H1 (cell line): ENCODE data around the gene CEBPE. TPM values are rescaled to one million over a fixed set of nuclear protein-coding genes. Genes with fewer than 3 reads are reported as not detected.

Experiments used
- CTCF ChIA-PET: fragments of 300-600 bp; sonication (Branson Sonifier 250); formaldehyde crosslinking; loops from one replicate; lab custom pipeline; 2021; ENCODE audit not compliant: partially characterized antibody; lab: Charles Lee
- POLR2A ChIA-PET: fragments of 300-600 bp; sonication (Branson Sonifier 250); formaldehyde crosslinking; loops from one replicate; lab custom pipeline; 2021; ENCODE audit warnings: inconsistent platforms; ENCODE audit not compliant: partially characterized antibody; lab: Charles Lee
- DNase-seq, 2 experiments: peaks; one replicate each; pipeline versions ENCODE4 v3.0.0 to v3.0.0-alpha.2; 2010 to 2022; ENCODE audit warnings: low spot score in 2 of 2, low read depth in 1 of 2, mixed read lengths in 1 of 2
- FAIRE-seq: peaks from 2 replicates; lab custom pipeline; 2011; peaks lifted over from hg19 to GRCh38; lab: Jason Lieb, UNC
- H2AFZ ChIP-seq: 2 replicates; pipeline ENCODE4 v1.8.1; 2012; ENCODE audit warnings: low read length, inconsistent platforms
- H2AK5ac ChIP-seq: 2 replicates; pipeline ENCODE4 v1.6.1; 2013; ENCODE audit warnings: low read depth, low read length
- H2BK120ac ChIP-seq: replicated peaks from 2 replicates; pipeline ENCODE3; 2013; ENCODE audit warnings: low read depth, low read length, inconsistent platforms
- H2BK12ac ChIP-seq: 2 replicates; pipeline ENCODE4 v1.6.1; 2013; ENCODE audit warnings: low read depth, low read length
- H2BK15ac ChIP-seq: 2 replicates; pipeline ENCODE4 v1.6.1; 2013; ENCODE audit warnings: low read length
- H2BK20ac ChIP-seq: 2 replicates; pipeline ENCODE4 v1.6.1; 2013; ENCODE audit warnings: low read length
- H2BK5ac ChIP-seq: 2 replicates; pipeline ENCODE4 v1.6.1; 2013; ENCODE audit warnings: low read depth, low read length
- H3K14ac ChIP-seq: 2 replicates; pipeline ENCODE4 v1.6.1; 2013; ENCODE audit warnings: inconsistent platforms; ENCODE audit not compliant: insufficient read length
- H3K18ac ChIP-seq: 2 replicates; pipeline ENCODE4 v1.6.1; 2013; ENCODE audit warnings: low read length; ENCODE audit errors: extremely low read depth
- H3K23ac ChIP-seq: 2 replicates; pipeline ENCODE4 v1.6.1; 2013; ENCODE audit warnings: inconsistent platforms; ENCODE audit not compliant: insufficient read length
- H3K23me2 ChIP-seq: 2 replicates; pipeline ENCODE4 v1.6.1; 2013; ENCODE audit warnings: low read depth, low read length
- H3K27ac ChIP-seq: 2 replicates; pipeline ENCODE4 v1.6.1; 2011; ENCODE audit warnings: low read depth, low read length, inconsistent platforms
- H3K27me3 ChIP-seq, 4 experiments: replicated peaks in 1 of 4; 1 replicate in 1 of 4; 2 replicates in 3 of 4; pipeline versions ENCODE4 v1.6.1 to v1.8.1; 2011 to 2013; ENCODE audit warnings: low read length in 3 of 4, mild to moderate bottlenecking in 3 of 4, inconsistent platforms in 2 of 4, mixed read lengths in 2 of 4, moderate library complexity in 1 of 4; ENCODE audit not compliant: control insufficient read depth in 3 of 4, insufficient read depth in 3 of 4; ENCODE audit errors: extremely low read depth in 1 of 4
- H3K36me3 ChIP-seq, 4 experiments: 2 replicates each; pipeline versions ENCODE4 v1.6.1 to v1.8.1; 2011 to 2013; ENCODE audit warnings: mild to moderate bottlenecking in 4 of 4, low read length in 3 of 4, moderate library complexity in 2 of 4, control low read depth in 1 of 4, inconsistent platforms in 1 of 4; ENCODE audit not compliant: insufficient read depth in 4 of 4, control insufficient read depth in 2 of 4
- H3K4ac ChIP-seq: replicated peaks from 2 replicates; pipeline ENCODE3; 2013; ENCODE audit warnings: low read length, low read depth, mixed read lengths, inconsistent platforms; ENCODE audit not compliant: insufficient read length
- H3K4me1 ChIP-seq, 4 experiments: replicated peaks in 1 of 4; 1 replicate in 1 of 4; 2 replicates in 3 of 4; pipeline versions ENCODE4 v1.6.1 to v1.8.1; 2011 to 2013; ENCODE audit warnings: low read length in 3 of 4, inconsistent platforms in 2 of 4, mixed read lengths in 1 of 4; ENCODE audit not compliant: insufficient read depth in 4 of 4, control insufficient read depth in 3 of 4
- H3K4me2 ChIP-seq, 2 experiments: 2 replicates each; pipeline versions ENCODE4 v1.6.1 to v1.8.1; 2011 to 2013; ENCODE audit warnings: low read depth in 2 of 2, low read length in 2 of 2, control low read depth in 1 of 2, inconsistent platforms in 1 of 2, mild to moderate bottlenecking in 1 of 2; ENCODE audit not compliant: insufficient read depth in 1 of 2
- H3K4me3 ChIP-seq, 4 experiments: fragments of 200-600, 300-600 bp in 1 of 4; sonication (generic), shearing (Covaris generic), sonication (Bioruptor Twin) in 1 of 4; 2 replicates each; pipeline versions ENCODE4 v1.5.1 to v1.8.1; 2011 to 2016; ENCODE audit warnings: low read length in 4 of 4, low read depth in 3 of 4, control low read depth in 2 of 4, inconsistent platforms in 2 of 4, mild to moderate bottlenecking in 2 of 4, mixed read lengths in 1 of 4, moderate library complexity in 1 of 4; ENCODE audit not compliant: insufficient read depth in 2 of 4; ENCODE audit errors: extremely low read depth in 1 of 4
- H3K56ac ChIP-seq: replicated peaks from 2 replicates; pipeline ENCODE3; 2013; ENCODE audit warnings: low read depth, mild to moderate bottlenecking, mixed read lengths, low read length, inconsistent platforms; ENCODE audit not compliant: insufficient read length
- H3K79me1 ChIP-seq: 2 replicates; pipeline ENCODE4 v1.6.1; 2013; ENCODE audit warnings: low read depth, low read length, control low read depth
- H3K79me2 ChIP-seq, 2 experiments: 2 replicates each; pipeline versions ENCODE4 v1.6.1 to v1.8.1; 2012 to 2013; ENCODE audit warnings: low read length in 2 of 2, mild to moderate bottlenecking in 2 of 2, inconsistent platforms in 1 of 2; ENCODE audit not compliant: insufficient read depth in 2 of 2, control insufficient read depth in 1 of 2
- H3K9ac ChIP-seq, 4 experiments: replicated peaks in 1 of 4; 1 replicate in 1 of 4; 2 replicates in 3 of 4; pipeline versions ENCODE4 v1.6.1 to v1.8.1; 2011 to 2013; ENCODE audit warnings: low read depth in 3 of 4, low read length in 3 of 4, control low read depth in 2 of 4, mild to moderate bottlenecking in 2 of 4, moderate library complexity in 2 of 4, inconsistent platforms in 1 of 4; ENCODE audit errors: extremely low read depth in 1 of 4
- H3K9me3 ChIP-seq, 2 experiments: 2 replicates each; pipeline versions ENCODE4 v1.6.1 to v1.8.1; 2012 to 2013; ENCODE audit warnings: mild to moderate bottlenecking in 2 of 2, moderate library complexity in 2 of 2, control low read depth in 1 of 2, inconsistent platforms in 1 of 2, low read depth in 1 of 2, low read length in 1 of 2, mixed read lengths in 1 of 2; ENCODE audit not compliant: insufficient read depth in 2 of 2
- H4K20me1 ChIP-seq, 2 experiments: replicated peaks in 1 of 2; 2 replicates each; pipeline versions ENCODE3 to v1.8.1; 2011 to 2013; ENCODE audit warnings: inconsistent platforms in 2 of 2, low read length in 2 of 2, mild to moderate bottlenecking in 1 of 2; ENCODE audit not compliant: insufficient read depth in 2 of 2, control insufficient read depth in 1 of 2
- H4K5ac ChIP-seq: 2 replicates; pipeline ENCODE4 v1.6.1; 2013; ENCODE audit warnings: low read length, low read depth, mixed read lengths, inconsistent platforms; ENCODE audit not compliant: insufficient read length
- H4K8ac ChIP-seq: 2 replicates; pipeline ENCODE4 v1.8.0; 2013; ENCODE audit warnings: mild to moderate bottlenecking, moderate library complexity, low read length, inconsistent platforms; ENCODE audit not compliant: insufficient read depth; ENCODE audit errors: extremely low read depth
- H4K91ac ChIP-seq: replicated peaks from 2 replicates; pipeline ENCODE3; 2013; ENCODE audit warnings: low read length, mixed read lengths, inconsistent platforms; ENCODE audit not compliant: insufficient read length
- BRCA1 ChIP-seq: IDR thresholded peaks from 2 replicates; pipeline ENCODE4 v1.6.1; 2012; ENCODE audit warnings: low read depth, low read length, improper control_type of control experiment
- CEBPB ChIP-seq: IDR thresholded peaks from 2 replicates; pipeline ENCODE4 v1.6.1; 2012; ENCODE audit warnings: low read depth, low read length
- CTBP2 ChIP-seq: IDR thresholded peaks from 2 replicates; pipeline ENCODE4 v1.7.0; 2011; ENCODE audit warnings: borderline replicate concordance, mild to moderate bottlenecking, moderate library complexity, mixed read lengths, low read length; ENCODE audit not compliant: insufficient read depth, insufficient read length
- GTF2F1 ChIP-seq: IDR thresholded peaks from 2 replicates; pipeline ENCODE4 v1.6.1; 2012; ENCODE audit warnings: low read depth, low read length, improper control_type of control experiment, borderline replicate concordance
- HDAC2 ChIP-seq, 2 experiments: fragments of 300-600 bp in 1 of 2; sonication (generic) in 1 of 2; IDR thresholded peaks; 2 replicates each; pipeline ENCODE4 v1.6.1; 2011 to 2012; ENCODE audit warnings: low read depth in 2 of 2, low read length in 2 of 2, mild to moderate bottlenecking in 2 of 2, moderate library complexity in 2 of 2, borderline replicate concordance in 1 of 2, inconsistent platforms in 1 of 2
- KDM5A ChIP-seq: fragments of 200-600 bp; IDR thresholded peaks from 2 replicates; pipeline ENCODE4 v1.7.1; 2012; ENCODE audit warnings: mild to moderate bottlenecking, low read length, inconsistent platforms, mixed read lengths
- MAFK ChIP-seq: IDR thresholded peaks from 2 replicates; pipeline ENCODE4 v1.6.1; 2012; ENCODE audit warnings: low read depth, mild to moderate bottlenecking, improper control_type of control experiment, low read length
- RBBP5 ChIP-seq: IDR thresholded peaks from 2 replicates; pipeline ENCODE4 v1.7.1; 2012; ENCODE audit warnings: low read depth, mild to moderate bottlenecking, inconsistent platforms, low read length, moderate library complexity, borderline replicate concordance
- SP1 ChIP-seq: IDR thresholded peaks from 2 replicates; pipeline ENCODE4 v1.6.1; 2011; ENCODE audit warnings: low read depth, low read length
- WGBS, 2 experiments: shearing (Covaris generic) in 1 of 2; methylation state at CpG; one replicate each; pipeline versions ENCODE4 v1.1.6 to v1.1.7; 2013 to 2015; ENCODE audit warnings: low lambda C conversion rate in 2 of 2, mixed read lengths in 2 of 2, inconsistent platforms in 1 of 2, low coverage in 1 of 2, missing lambda C conversion rate in 1 of 2; ENCODE audit not compliant: insufficient replicate concordance in 2 of 2, insufficient coverage in 1 of 2, insufficient read length in 1 of 2; ENCODE audit errors: extremely low coverage in 1 of 2, missing lambda C conversion rate in 1 of 2; 5-methylcytosine and 5-hydroxymethylcytosine counted together
- polyA plus RNA-seq, 7 experiments: library from polyadenylated mRNA; depleted of rRNA in 3 of 7; stranded (reverse) in 5 of 7; unstranded in 2 of 7; fragments of >200 nt in 5 of 7; fragments of 200-250 nt in 2 of 7; gene quantifications; 1 replicate in 5 of 7; 2 replicates in 1 of 7; 4 replicates in 1 of 7; pipeline versions ENCODE4 v1.2.1 to v1.2.3, GENCODE V29; 2011 to 2013; ENCODE audit warnings: missing spikeins in 2 of 7, mixed read lengths in 2 of 7
- total RNA-seq: library from RNA; stranded (reverse); fragmentation: NEBNext Ultra II Directional; extraction: Animal tissue kit (Norgen Biotek cat#: 25700); gene quantifications from 2 replicates; pipeline ENCODE4 v1.2.1, GENCODE V29; 2021
- TF ChIP-seq, protein P1 (sequence below): IDR thresholded peaks from 2 replicates; pipeline ENCODE4 v1.6.1; 2012; ENCODE audit warnings: inconsistent platforms
- TF ChIP-seq, protein P2 (sequence below), 3 experiments: IDR thresholded peaks; 1 replicate in 2 of 3; 2 replicates in 1 of 3; pipeline versions ENCODE4 v1.5.1 to v1.6.1; 2011; ENCODE audit warnings: low read length in 3 of 3, mild to moderate bottlenecking in 3 of 3, inconsistent platforms in 2 of 3, low read depth in 1 of 3, moderate library complexity in 1 of 3; ENCODE audit not compliant: insufficient read depth in 1 of 3; ENCODE audit errors: control extremely low read depth in 1 of 3

The CEBPE gene
- total and polyA plus RNA-seq, 2 of the 8 experiments (the other 6 are each of a cell fraction or from before 2014, with no cell fraction given): 0.05 TPM; not detected in 1

DNA sequence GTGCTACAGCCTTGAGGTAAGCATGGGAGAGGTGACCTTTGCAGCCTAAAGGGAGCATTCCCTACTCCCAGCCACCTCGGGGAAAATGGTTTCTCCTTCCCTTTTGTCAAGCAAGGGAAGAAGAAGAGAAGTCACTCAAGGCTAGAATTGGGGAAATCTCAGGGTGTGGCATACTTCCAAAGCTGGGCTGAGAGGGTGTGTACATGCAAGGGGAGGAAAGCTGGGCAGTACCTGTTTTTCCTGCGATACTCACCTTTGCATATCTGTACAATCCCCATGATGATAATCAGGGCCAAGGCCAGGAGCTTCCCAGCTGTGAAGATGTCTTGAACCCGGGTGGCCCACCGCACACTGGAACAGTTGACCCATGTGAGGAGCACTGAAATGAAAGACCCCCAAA, 23.8 kb upstream of the CEBPE start:
- Histone ChIP-seq H3K36me3 (peaks cover 10 to 51% (median 29%) of the 10 kb centered on the region in 4 experiments; a peak in 7 of 8 replicates), H3K4me2 (no peak overlapping the region), H4K8ac (no peak overlapping the region; the same call in 1 of the 2 replicates), H2AK5ac (no peak overlapping the region), H3K27ac (no peak overlapping the region), H2BK15ac (no peak overlapping the region), H3K4me1 (no peaks in the 10 kb centered on the region), H4K91ac (no peak overlapping the region), H3K79me1 (no peaks in the 10 kb centered on the region; the same call in 1 of the 2 replicates), H3K56ac (no peak overlapping the region), H3K9me3 (no peaks in the 10 kb centered on the region), H3K23ac (no peak overlapping the region), H3K18ac (no peak overlapping the region), H3K4ac (no peak overlapping the region), H2BK12ac (no peak overlapping the region), H3K27me3 (no peaks in the 10 kb centered on the region), H3K79me2 (no peaks in the 10 kb centered on the region), H2AFZ (no peak overlapping the region), H3K9ac (no peak overlapping the region), H4K20me1 (peaks cover 2 to 6% of the 10 kb centered on the region in 2 experiments), H2BK5ac (no peak overlapping the region), H4K5ac (no peak overlapping the region), H3K14ac (no peak overlapping the region), H2BK120ac (no peak overlapping the region), H3K23me2 (peaks cover 3% of the 10 kb centered on the region; the same call in 1 of the 2 replicates), H3K4me3 (no peak overlapping the region), H2BK20ac (no peak overlapping the region)
- FAIRE-seq (no peak), DNase-seq (no peak)
- 86% methylated on average over 4 of the region's 4 CpGs; no CpG with 5 or more reads in 1 of the 2 experiments for WGBS, 2 experiments
- ChIA-PET POLR2A (interaction anchor here (1.2 to 3.2 kb wide), 4 partner anchors 9 to 22 kb away, joined by 5 to 9 read pairs (median 6); no protein-coding TSS in a partner anchor), CTCF (interaction anchor here (0.7 to 3.9 kb wide), 11 partner anchors 21 to 74 kb away, joined by 3 to 21 read pairs (median 3); no protein-coding TSS in a partner anchor)
- TF ChIP-seq CTBP2: no peak
- TF ChIP-seq HDAC2 (IDR thresholded peaks at IDR 0.05; ENCODE audit: borderline replicate concordance in 1 of 2, low read depth in 2 of 2, low read length in 2 of 2): no peak
- no peak for TF ChIP-seq BRCA1
- TF ChIP-seq, protein P1, sequence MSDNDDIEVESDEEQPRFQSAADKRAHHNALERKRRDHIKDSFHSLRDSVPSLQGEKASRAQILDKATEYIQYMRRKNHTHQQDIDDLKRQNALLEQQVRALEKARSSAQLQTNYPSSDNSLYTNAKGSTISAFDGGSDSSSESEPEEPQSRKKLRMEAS: no peak
- TF ChIP-seq CEBPB: no peak
- TF ChIP-seq MAFK: no peak
- TF ChIP-seq KDM5A: no peak
- no peak for TF ChIP-seq SP1
- TF ChIP-seq, protein P2, sequence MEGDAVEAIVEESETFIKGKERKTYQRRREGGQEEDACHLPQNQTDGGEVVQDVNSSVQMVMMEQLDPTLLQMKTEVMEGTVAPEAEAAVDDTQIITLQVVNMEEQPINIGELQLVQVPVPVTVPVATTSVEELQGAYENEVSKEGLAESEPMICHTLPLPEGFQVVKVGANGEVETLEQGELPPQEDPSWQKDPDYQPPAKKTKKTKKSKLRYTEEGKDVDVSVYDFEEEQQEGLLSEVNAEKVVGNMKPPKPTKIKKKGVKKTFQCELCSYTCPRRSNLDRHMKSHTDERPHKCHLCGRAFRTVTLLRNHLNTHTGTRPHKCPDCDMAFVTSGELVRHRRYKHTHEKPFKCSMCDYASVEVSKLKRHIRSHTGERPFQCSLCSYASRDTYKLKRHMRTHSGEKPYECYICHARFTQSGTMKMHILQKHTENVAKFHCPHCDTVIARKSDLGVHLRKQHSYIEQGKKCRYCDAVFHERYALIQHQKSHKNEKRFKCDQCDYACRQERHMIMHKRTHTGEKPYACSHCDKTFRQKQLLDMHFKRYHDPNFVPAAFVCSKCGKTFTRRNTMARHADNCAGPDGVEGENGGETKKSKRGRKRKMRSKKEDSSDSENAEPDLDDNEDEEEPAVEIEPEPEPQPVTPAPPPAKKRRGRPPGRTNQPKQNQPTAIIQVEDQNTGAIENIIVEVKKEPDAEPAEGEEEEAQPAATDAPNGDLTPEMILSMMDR (IDR thresholded peaks at IDR 0.05; ENCODE audit: control extremely low read depth in 1 of 3, insufficient read depth in 1 of 3, low read depth in 1 of 3, low read length in 3 of 3): no peak
- TF ChIP-seq GTF2F1: no peak
- no peak for TF ChIP-seq RBBP5
